T-helper 22 cell (primary cell): ENCODE measurements around the gene DNM3.

ENCODE experiments used
- DNase-seq: peaks from one replicate; pipeline ENCODE4 v3.0.0-alpha.2; 2020; ENCODE audit warnings: low read depth

The DNM3 gene

GRCh38 chr1:171871848-171872247 is 30.6 kb downstream of the DNM3 start:
- no peak for DNase-seq

DNA sequence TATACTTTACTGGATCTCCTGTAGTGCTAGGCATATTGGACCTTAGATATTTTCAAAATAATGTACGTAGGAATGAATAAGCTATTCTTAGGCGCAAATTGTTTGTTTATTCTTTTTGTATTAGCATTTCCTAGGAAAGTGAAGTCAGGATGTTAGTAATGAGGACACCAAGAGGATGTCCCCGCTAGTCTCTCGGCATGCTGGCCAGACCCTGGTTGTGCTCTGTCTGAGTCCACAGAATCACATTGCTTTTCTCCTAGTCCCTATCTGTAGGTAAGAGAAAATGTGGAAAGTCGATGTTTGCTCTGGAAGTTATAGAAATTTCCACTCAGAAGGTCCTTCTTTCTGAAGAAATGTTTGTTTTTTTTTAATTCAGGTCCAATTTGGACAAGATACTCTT is 31.1 kb downstream of the DNM3 start:
- DNase-seq = no peak

DNA sequence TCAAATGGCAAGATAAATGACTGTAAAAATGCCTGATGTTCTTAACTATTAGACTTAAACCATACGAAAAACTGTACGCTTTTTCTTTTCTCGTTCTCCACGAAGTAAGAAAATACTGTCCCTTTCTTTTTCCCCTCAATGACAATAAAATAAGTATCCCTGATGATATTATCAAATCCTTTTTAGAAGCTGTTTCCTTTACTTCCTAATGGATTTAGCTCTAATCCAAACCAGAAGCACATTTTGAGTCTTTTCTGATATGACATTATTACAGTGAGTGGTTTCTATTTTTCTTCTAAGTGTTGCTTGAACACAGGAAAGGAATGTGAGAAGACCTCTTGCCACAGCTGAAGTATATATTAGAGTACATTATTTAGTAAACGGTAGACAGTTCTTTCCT is 32.4 kb downstream of the DNM3 start:
- DNase-seq = no peak

- no peak for DNase-seq
These were observed 36.4 kb downstream of the DNM3 start for GRCh38 chr1:171877701-171878100.

GRCh38 chr1:171879556-171879955 is 38.3 kb downstream of the DNM3 start:
- DNase-seq = no peak

DNA sequence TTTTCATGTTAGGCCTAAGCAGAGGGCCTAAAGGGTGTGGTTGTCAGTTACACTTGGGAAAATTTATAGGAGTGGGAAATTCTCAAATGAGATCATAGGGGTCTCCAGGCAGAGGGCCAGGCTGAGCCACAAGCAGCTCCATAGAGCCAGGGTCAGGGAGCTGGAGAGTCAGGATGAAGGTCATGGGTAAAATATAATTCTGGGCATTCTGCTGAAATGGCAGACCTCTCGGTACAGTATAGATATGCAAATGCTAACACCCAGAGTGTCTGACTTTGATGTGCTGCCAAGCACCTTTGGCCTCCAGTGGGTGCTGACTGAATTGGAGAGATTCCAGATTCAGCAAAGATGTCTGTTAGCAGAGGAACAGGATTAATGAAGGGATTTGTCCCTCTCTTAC is 40.1 kb downstream of the DNM3 start:
- no peak for DNase-seq

DNA sequence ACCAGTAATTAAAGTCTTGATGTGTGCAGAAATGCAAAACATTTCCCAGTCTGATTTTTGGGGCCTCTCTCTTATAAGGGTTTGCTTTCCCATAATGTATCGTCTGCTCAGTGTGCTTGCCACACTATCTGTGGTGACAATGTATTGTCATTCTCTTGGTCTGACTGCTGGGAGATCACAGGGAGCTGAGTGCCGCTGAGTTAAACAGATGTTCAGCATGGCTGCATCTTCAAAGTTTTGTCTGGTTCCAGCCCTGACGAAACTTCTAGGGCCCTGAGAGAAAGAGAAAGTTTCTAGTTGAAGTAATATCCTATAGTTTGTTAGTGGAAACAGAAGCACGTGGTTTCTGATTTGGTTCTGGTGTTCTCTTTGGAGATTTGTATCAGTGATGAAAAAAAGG is 42.6 kb downstream of the DNM3 start:
- no peak for DNase-seq

GRCh38 chr1:171884475-171884874 is 43.2 kb downstream of the DNM3 start:
- DNase-seq = no peak

GRCh38 chr1:171890131-171890530 is 48.8 kb downstream of the DNM3 start:
- DNase-seq = no peak

DNA sequence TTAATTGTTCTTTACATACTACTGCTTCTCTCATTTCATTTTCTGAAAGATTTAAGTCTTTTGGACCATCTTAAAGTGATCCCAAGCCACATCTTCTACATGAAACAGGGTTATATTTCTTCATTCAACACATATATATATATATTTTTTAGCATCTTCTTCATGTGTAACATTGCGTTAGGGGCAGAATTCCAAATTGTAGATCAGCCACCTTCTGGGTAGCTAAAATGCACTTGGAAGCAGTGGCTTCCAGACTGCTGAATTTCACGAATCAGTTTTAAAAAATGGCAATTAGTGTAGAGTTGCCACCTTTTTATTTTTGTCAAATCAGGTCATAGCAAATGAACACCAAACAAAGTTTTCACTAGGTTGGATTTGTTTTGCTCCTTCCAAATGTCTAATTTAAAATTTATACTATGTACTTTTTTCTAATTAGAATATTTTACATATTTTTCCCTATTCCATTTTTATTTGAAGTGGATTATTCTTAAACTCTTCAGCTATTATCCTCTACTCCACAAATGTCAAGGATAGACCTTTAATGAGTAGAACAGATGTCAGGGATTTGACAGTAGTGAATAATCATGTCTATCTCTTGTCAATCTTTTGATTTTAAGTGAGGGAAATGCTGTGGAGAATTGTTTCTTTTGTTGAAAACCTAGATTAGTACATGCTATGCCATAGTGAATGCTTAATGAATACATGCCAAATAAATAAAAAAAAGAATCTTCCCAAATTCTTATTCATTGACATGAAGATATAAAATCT is 55.8 kb downstream of the DNM3 start:
- no peak for DNase-seq

GRCh38 chr1:171898941-171899340 is 57.6 kb downstream of the DNM3 start:
- DNase-seq = no peak

DNA sequence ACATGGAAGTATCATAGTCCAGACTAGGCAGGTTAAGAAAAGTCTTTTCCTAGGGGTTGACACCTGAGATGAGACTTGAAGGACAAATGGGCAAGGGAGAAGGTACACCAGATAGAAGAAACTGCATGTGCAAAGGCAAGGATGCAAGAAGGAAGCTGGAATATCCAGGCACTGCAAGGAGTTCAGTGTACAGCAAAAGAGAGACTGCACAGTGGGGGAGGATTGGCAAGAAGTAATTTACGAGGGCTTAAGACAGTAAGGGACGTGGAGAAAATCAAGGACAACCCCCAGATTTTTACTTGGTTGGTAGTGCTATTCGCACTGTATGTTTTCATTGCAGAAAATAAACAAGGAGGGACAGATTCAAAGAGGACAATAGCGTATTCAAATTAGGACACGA is 58.5 kb downstream of the DNM3 start:
- DNase-seq = no peak

DNA sequence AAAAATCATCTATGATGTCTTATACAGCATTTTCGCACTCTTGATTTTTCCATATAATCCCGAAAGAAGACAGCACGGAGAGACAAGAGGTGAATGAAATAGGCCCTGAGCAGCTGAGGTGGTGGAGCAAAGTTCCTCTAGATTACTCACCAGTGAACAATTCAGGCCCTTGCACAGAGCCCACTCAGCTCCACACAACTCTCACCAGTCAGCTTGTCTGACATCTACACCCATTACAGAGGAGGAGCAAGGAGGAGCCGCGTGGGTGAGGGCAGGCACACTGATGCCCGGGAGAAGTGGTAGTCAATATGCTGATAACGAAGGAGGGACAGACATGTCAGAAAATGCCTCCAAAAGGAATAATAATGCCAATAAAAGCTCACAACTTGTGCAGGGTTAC is 59.9 kb downstream of the DNM3 start:
- DNase-seq = no peak

- no peak for DNase-seq
These were observed 61.2 kb downstream of the DNM3 start for GRCh38 chr1:171902527-171902926.

GRCh38 chr1:171904778-171905450 is 63.6 kb downstream of the DNM3 start:
- DNase-seq = no peak

DNA sequence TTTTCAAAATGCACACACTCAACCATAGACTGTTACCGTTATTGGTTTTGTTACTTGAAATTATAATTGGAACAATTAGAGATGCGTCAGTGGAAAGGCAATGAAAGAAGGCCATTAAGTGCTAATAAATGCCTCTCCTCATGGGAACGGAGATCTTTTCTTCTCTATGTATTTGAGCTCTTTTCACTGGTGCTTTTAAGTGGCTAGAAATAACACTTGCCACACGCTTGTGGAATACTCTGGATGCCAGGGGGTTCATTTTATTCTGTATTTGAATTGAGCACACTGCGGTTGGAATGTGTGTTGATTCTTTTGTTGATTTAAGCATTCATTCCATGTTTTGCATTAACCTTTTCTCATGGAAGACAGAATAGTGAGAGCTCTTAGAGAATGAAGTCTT is 68.4 kb downstream of the DNM3 start:
- DNase-seq = no peak

- DNase-seq = no peak
These were observed 69.5 kb downstream of the DNM3 start for GRCh38 chr1:171910786-171911185.

DNA sequence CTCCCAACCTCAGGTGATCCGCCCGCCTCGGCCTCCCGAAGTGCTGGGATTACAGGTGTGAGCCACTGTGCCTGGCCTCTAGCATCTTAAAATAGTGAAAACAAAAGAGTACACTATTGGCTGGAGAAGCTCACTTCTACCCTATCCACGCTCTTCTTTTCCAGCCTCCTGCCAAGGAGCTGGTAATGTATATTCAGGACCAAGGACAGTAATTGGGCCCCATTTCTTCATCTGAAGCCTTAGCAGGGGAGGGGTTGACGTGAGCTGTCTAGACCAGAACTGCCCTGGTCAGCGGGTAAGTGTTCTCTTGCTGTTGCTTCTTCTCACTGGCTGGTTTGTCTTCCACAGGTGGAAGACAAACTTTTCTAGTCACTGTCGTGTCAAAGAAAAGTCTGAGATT is 70.2 kb downstream of the DNM3 start:
- DNase-seq = no peak

GRCh38 chr1:171912509-171913175 is 71.3 kb downstream of the DNM3 start:
- no peak for DNase-seq

- no peak for DNase-seq
These were observed 72.1 kb downstream of the DNM3 start for GRCh38 chr1:171913385-171913784.

- no peak for DNase-seq
These were observed 75.0 kb downstream of the DNM3 start for GRCh38 chr1:171916315-171916771.

GRCh38 chr1:171917331-171917730 is 76.0 kb downstream of the DNM3 start:
- no peak for DNase-seq
